Glutamatergic neuron (in vitro differentiated cells): ENCODE measurements around the gene SKAP2. TPM values are rescaled to one million over a fixed set of nuclear protein-coding genes. Genes with fewer than 3 reads are reported as not detected.
"Not testable (repeated sequence)": the region's sequence is repeated elsewhere in the genome, so short reads cannot be mapped to it uniquely, and the experiment has no call there.

ENCODE experiments used
- DNase-seq: peaks from one replicate; pipeline ENCODE4 v3.0.0; 2022
- H3K27ac Mint-ChIP-seq: one replicate; pipeline ENCODE4 v1.8.0; 2020; ENCODE audit warnings: mild to moderate bottlenecking, mixed read lengths, inconsistent platforms; ENCODE audit not compliant: unreplicated experiment
- H3K27me3 Mint-ChIP-seq: one replicate; pipeline ENCODE4 v1.8.0; 2020; ENCODE audit warnings: mild to moderate bottlenecking, moderate library complexity, mixed read lengths, inconsistent platforms; ENCODE audit not compliant: unreplicated experiment
- H3K36me3 Mint-ChIP-seq: one replicate; pipeline ENCODE4 v1.8.0; 2020; ENCODE audit warnings: mild to moderate bottlenecking, mixed read lengths, inconsistent platforms; ENCODE audit not compliant: unreplicated experiment
- H3K4me1 Mint-ChIP-seq: one replicate; pipeline ENCODE4 v1.8.0; 2020; ENCODE audit warnings: mild to moderate bottlenecking, low read depth, mixed read lengths, inconsistent platforms; ENCODE audit not compliant: unreplicated experiment
- H3K4me3 Mint-ChIP-seq: one replicate; pipeline ENCODE4 v1.8.0; 2020; ENCODE audit warnings: mild to moderate bottlenecking, mixed read lengths, inconsistent platforms; ENCODE audit not compliant: unreplicated experiment
- H3K9me3 Mint-ChIP-seq: one replicate; pipeline ENCODE4 v1.8.0; 2020; ENCODE audit warnings: mild to moderate bottlenecking, moderate library complexity, mixed read lengths, inconsistent platforms; ENCODE audit not compliant: unreplicated experiment
- total RNA-seq: library from RNA; stranded (reverse); fragmentation: NEBNext Ultra II Directional; extraction: Animal tissue kit (Norgen Biotek cat#: 25700); gene quantifications from one replicate; pipeline ENCODE4 v1.2.1, GENCODE V29; 2021; ENCODE audit not compliant: unreplicated experiment
- TF ChIP-seq, protein P1 (sequence below): fragments of 200-600 bp; sonication (generic); IDR thresholded peaks from one replicate; pipeline ENCODE4 v1.5.0; 2021; ENCODE audit not compliant: partially characterized antibody, unreplicated experiment

SKAP2 gene
- total RNA-seq, 1 donor from 2014 or later: 12.1 TPM

DNA sequence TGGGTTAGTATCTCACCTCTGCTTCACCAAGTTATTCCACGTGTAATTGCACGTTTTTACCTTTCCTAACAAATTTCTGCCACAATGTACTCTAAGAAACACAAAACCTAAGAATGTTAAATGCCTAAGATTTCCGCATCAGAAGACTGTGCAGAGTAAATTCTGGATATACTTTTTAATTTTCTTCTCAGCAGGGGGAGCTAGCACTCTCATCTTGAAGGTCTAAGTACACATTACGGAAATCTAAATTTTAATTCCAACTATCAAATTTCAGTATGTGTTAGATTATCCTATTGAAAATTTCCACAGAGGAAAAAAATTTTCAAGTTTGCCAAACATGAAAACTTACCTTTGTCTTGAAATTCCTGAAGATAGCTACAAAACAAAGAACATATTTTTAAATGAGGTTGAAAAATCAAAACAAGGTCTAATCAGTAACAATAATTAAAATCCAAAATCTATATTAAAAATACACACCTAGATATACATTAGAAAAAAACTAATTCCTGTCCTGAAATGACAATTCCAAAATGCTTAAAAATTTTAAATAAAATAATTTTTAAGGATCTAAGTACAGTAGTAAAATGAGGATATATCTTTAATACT is 10.5 kb downstream of the SKAP2 start:
- Mint-ChIP-seq H3K27me3 (peaks cover 4% of the 10 kb centered on the region), H3K27ac (no peak overlapping the region), H3K4me1 (no peaks in the 10 kb centered on the region), H3K9me3 (peaks cover 3% of the 10 kb centered on the region), H3K4me3 (no peak overlapping the region), H3K36me3 (no peaks in the 10 kb centered on the region)
- DNase-seq: no peak
- TF ChIP-seq, protein P1, sequence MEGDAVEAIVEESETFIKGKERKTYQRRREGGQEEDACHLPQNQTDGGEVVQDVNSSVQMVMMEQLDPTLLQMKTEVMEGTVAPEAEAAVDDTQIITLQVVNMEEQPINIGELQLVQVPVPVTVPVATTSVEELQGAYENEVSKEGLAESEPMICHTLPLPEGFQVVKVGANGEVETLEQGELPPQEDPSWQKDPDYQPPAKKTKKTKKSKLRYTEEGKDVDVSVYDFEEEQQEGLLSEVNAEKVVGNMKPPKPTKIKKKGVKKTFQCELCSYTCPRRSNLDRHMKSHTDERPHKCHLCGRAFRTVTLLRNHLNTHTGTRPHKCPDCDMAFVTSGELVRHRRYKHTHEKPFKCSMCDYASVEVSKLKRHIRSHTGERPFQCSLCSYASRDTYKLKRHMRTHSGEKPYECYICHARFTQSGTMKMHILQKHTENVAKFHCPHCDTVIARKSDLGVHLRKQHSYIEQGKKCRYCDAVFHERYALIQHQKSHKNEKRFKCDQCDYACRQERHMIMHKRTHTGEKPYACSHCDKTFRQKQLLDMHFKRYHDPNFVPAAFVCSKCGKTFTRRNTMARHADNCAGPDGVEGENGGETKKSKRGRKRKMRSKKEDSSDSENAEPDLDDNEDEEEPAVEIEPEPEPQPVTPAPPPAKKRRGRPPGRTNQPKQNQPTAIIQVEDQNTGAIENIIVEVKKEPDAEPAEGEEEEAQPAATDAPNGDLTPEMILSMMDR: peak; percentile 50

DNA sequence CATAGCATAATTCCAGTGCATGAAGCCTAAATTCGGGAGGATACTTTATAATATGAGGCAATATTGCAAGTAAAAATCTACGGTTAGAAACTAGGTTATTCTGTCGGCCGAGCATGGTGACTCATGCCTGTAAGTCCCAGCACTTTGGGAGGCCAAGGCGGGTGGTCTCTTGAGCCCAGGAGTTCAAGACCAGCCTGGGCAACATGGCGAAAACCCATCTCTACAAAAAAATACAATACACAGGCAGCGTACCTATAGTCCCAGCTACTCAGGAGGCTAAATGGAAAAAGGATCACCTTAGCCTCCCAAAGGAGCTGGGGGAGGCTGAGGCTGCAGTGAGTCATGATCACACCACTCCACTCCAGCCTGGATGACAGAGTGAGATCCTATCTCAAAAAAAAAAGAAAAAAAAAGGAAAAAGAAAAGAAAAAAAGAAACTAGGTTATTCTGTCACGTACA is 14.2 kb downstream of the SKAP2 start:
- no peak for DNase-seq
- Mint-ChIP-seq H3K27me3 (no peaks in the 10 kb centered on the region), H3K36me3 (no peaks in the 10 kb centered on the region), H3K9me3 (no peaks in the 10 kb centered on the region), H3K4me3 (no peak overlapping the region), H3K4me1 (no peaks in the 10 kb centered on the region), H3K27ac (no peak overlapping the region)
- TF ChIP-seq, protein P1: no peak

DNA sequence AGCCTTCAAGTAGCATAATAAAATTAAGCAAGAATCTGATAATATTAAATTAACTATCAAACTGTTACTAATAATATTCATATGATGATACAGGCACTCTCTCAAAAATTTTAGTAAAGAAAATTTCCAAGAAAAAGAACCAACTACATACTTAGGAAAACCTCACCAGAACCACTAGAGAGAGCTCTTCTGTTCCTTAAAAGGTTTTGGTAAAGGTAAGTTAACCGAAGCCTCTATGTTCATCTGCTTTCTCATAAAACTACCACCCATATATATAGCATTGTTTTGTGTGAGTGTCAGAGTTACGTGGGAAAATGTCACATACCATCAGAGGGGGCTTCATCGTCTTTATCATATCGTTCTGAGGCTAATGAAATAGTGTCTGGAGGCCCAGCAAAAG is 20.7 kb downstream of the SKAP2 start:
- no peak overlapping the region for H3K4me3 Mint-ChIP-seq
- H3K4me1 Mint-ChIP-seq: no peaks in the 10 kb centered on the region
- H3K36me3 Mint-ChIP-seq: no peaks in the 10 kb centered on the region
- H3K27me3 Mint-ChIP-seq: no peaks in the 10 kb centered on the region
- H3K9me3 Mint-ChIP-seq: no peaks in the 10 kb centered on the region
- TF ChIP-seq, protein P1: no peak
- no peak for DNase-seq
- H3K27ac Mint-ChIP-seq: no peak overlapping the region

DNA sequence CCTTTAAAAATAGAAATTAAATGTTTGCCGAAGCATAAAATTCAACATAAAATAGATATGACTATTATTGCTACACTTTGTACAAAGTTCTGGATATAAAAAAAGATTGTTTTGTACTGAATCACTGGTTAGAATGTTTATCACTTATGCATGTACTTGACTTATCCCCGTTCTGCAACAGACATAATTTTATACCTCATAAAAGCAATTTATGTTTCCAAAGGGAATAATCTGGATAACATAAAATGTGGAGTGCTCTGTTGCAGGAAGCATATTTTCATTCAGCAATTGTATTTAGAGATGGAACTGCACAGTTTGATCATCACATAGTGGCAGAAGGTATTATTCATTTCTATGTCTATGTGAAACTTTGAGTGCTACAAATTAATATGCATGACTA is 21.5 kb downstream of the SKAP2 start:
- H3K27ac Mint-ChIP-seq: no peak overlapping the region
- DNase-seq: no peak
- H3K27me3 Mint-ChIP-seq: no peaks in the 10 kb centered on the region
- H3K4me3 Mint-ChIP-seq: no peak overlapping the region
- H3K9me3 Mint-ChIP-seq: no peaks in the 10 kb centered on the region
- TF ChIP-seq, protein P1: no peak
- no peaks in the 10 kb centered on the region for H3K36me3 Mint-ChIP-seq
- no peaks in the 10 kb centered on the region for H3K4me1 Mint-ChIP-seq

DNA sequence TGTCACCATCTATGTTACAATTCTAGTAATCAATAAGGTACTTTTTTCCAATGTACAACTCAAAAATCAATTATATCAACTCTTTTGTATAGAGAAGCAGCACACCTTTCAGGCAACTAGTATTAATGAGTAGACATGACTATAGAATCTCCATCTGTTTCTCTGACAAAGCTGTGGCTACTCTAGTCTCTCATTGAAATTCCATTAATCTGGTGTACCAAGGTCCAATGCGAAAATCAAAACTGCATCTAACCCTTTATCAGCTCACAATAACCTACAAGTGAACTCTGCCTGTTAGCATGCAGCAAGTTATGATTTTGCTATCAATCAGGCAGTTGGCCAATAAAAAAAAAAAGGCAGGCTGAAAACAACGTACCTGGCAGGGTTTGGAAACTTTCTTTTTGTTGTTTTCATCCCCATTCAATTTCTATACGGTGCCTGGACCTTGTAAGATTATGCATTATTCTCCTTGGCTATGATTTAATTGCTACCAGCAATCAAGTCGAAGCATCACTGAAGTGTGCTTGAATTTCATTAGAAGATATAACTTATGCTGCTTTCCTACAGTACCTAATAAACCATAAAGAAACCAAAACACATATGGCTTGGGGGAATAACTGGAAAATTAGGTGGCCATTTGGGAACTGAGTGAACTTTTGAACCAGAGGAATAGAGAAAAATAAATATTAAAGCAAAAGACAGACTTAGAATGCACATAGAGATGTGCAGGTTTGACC is 23.2 kb downstream of the SKAP2 start:
- H3K27ac Mint-ChIP-seq: no peak overlapping the region
- H3K27me3 Mint-ChIP-seq: no peaks in the 10 kb centered on the region
- H3K4me1 Mint-ChIP-seq: no peaks in the 10 kb centered on the region
- peaks cover 4% of the 10 kb centered on the region for H3K9me3 Mint-ChIP-seq
- TF ChIP-seq, protein P1: no peak
- no peak for DNase-seq
- H3K4me3 Mint-ChIP-seq: no peak overlapping the region
- H3K36me3 Mint-ChIP-seq: peaks cover 5% of the 10 kb centered on the region

DNA sequence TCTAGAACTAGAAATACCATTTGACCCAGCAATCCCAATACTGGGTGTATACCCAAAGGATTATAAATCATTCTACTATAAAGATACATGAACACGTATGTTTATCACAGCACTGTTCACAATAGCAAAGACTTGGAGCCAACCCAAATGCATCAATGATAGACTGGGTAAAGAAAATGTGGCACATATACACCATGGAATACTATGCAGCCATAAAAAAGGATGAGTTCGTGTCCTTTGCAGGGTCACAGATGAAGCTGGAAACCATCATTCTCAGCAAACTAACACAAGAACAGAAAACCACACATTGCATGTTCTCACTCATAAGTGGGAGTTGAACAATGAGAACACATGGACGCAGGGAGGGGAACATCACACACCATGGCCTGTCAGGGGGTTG is 27.6 kb downstream of the SKAP2 start:
- not testable (repeated sequence) for H3K27me3 Mint-ChIP-seq, DNase-seq, H3K9me3 Mint-ChIP-seq, H3K4me3 Mint-ChIP-seq, H3K27ac Mint-ChIP-seq, H3K4me1 Mint-ChIP-seq
- H3K36me3 Mint-ChIP-seq: peaks cover 27% of the 10 kb centered on the region
